Testis (tissue), 2 donors: Measurements from ENCODE around the gene AGBL4.

ENCODE experiments used
- POLR2A ChIP-seq: fragments of 450-650 bp; IDR thresholded peaks from one replicate; pipeline ENCODE4 v1.6.1; 2017; ENCODE audit warnings: antibody characterized with exemption, mild to moderate bottlenecking, moderate library complexity
- TF ChIP-seq, protein P1 (sequence below), 3 experiments: fragments of 450-650 bp in 2 of 3; fragments of 200-600 bp in 1 of 3; sonication (generic) in 1 of 3; IDR thresholded peaks; one replicate each; pipeline ENCODE4 v1.5.1; 2016 to 2019; ENCODE audit warnings: antibody characterized with exemption in 3 of 3, mild to moderate bottlenecking in 2 of 3, moderate library complexity in 1 of 3

DNA sequence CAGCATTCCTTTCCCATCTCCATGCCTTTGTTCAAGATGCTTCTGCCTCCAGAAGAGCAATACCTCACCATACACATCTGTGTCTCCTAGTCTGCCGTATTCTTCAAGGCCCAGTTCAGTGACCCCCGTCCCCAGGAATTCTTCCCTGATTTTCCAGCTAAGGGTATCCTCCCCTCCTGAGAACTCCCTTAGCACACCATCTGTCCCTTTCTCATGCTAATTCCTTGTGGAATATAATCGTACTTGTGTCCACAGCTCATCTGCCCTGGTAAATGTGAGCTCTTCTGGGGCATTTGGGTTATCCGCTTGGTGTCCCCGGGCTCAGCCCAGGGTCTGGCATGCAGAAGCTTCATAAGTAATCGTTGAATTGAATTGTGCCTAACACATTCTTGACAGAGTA, 1288.0 kb downstream of the AGBL4 start:
- TF ChIP-seq, protein P1, sequence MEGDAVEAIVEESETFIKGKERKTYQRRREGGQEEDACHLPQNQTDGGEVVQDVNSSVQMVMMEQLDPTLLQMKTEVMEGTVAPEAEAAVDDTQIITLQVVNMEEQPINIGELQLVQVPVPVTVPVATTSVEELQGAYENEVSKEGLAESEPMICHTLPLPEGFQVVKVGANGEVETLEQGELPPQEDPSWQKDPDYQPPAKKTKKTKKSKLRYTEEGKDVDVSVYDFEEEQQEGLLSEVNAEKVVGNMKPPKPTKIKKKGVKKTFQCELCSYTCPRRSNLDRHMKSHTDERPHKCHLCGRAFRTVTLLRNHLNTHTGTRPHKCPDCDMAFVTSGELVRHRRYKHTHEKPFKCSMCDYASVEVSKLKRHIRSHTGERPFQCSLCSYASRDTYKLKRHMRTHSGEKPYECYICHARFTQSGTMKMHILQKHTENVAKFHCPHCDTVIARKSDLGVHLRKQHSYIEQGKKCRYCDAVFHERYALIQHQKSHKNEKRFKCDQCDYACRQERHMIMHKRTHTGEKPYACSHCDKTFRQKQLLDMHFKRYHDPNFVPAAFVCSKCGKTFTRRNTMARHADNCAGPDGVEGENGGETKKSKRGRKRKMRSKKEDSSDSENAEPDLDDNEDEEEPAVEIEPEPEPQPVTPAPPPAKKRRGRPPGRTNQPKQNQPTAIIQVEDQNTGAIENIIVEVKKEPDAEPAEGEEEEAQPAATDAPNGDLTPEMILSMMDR (IDR thresholded peaks at IDR 0.05) = no peak
- no peak for TF ChIP-seq POLR2A
